DMS153 treated with DMSO at 0.1 percent for 48 hours (cell line): ENCODE measurements around the gene EML6.

Experiments used
- DNase-seq: peaks from one replicate; lab custom pipeline; 2025; ENCODE audit not compliant: unreplicated experiment; lab: John Stamatoyannopoulos, UW

Gene EML6

GRCh38 chr2:54801352-54801751 lies 77.9 kb downstream of the EML6 start:
- DNase-seq = no peak

- no peak for DNase-seq
Measured at GRCh38 chr2:54803783-54804751, 80.6 kb downstream of the EML6 start.

GRCh38 chr2:54805255-54805654 lies 81.8 kb downstream of the EML6 start:
- DNase-seq = no peak

GRCh38 chr2:54806975-54807374 lies 83.5 kb downstream of the EML6 start:
- no peak for DNase-seq

GRCh38 chr2:54808661-54809060 lies 85.2 kb downstream of the EML6 start:
- DNase-seq = no peak

- no peak for DNase-seq
Measured at GRCh38 chr2:54809819-54810218, 86.4 kb downstream of the EML6 start.

- no peak for DNase-seq
Measured at GRCh38 chr2:54810246-54810645, 86.8 kb downstream of the EML6 start.

- no peak for DNase-seq
Measured at GRCh38 chr2:54813584-54813983, 90.1 kb downstream of the EML6 start.

GRCh38 chr2:54814389-54815147 lies 91.1 kb downstream of the EML6 start:
- DNase-seq = peak; percentile 17

GRCh38 chr2:54815148-54815539 lies 91.7 kb downstream of the EML6 start:
- no peak for DNase-seq

- DNase-seq = no peak
Measured at GRCh38 chr2:54818226-54818625, 94.8 kb downstream of the EML6 start.

GRCh38 chr2:54820558-54820957 lies 97.1 kb downstream of the EML6 start:
- DNase-seq = no peak

- DNase-seq = no peak
Measured at GRCh38 chr2:54824567-54824966, 101.1 kb downstream of the EML6 start.

GRCh38 chr2:54830546-54830945 lies 107.1 kb downstream of the EML6 start:
- DNase-seq = no peak

GRCh38 chr2:54831480-54831879 lies 108.0 kb downstream of the EML6 start:
- no peak for DNase-seq

- no peak for DNase-seq
Measured at GRCh38 chr2:54834721-54835120, 111.3 kb downstream of the EML6 start.

- no peak for DNase-seq
Measured at GRCh38 chr2:54836477-54836876, 113.0 kb downstream of the EML6 start.

- peak; percentile 41 for DNase-seq
Measured at GRCh38 chr2:54838585-54839035, 115.1 kb downstream of the EML6 start.

GRCh38 chr2:54839461-54840255 lies 116.2 kb downstream of the EML6 start:
- no peak for DNase-seq

- no peak for DNase-seq
Measured at GRCh38 chr2:54840559-54841468, 117.4 kb downstream of the EML6 start.
